IMR-90 (cell line): ENCODE measurements around the gene FDPS.

Source experiments
- CTCF ChIP-seq: conservative IDR thresholded peaks from 2 replicates; pipeline ENCODE4 v1.5.1; 2012; ENCODE audit warnings: mild to moderate bottlenecking, low read depth, low read length, improper control_type of control experiment
- ELK1 ChIP-seq: fragments of 150-350 bp; IDR thresholded peaks from 2 replicates; pipeline ENCODE4 v1.6.1; 2016; ENCODE audit warnings: low read depth, mild to moderate bottlenecking, low read length, moderate library complexity, borderline replicate concordance
- SMC3 ChIP-seq: fragments of 150-350 bp; IDR thresholded peaks from 2 replicates; pipeline ENCODE4 v1.6.1; 2016; ENCODE audit warnings: low read depth, mild to moderate bottlenecking, antibody characterized with exemption, low read length, moderate library complexity

DNA sequence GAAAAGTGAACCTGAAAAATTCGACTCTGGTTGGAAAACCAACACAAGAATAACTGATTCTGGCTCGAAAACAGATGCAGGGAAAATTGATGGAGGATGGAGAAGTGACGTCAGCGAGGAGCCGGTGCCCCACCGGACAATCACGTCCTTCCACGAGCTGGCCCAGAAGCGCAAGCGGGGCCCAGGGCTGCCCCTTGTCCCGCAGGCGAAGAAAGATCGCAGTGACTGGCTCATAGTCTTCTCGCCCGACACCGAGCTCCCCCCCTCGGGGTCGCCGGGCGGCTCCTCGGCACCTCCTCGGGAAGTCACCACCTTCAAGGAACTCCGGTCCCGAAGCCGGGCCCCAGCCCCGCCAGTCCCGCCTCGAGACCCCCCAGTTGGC lies 13.9 kb downstream of the FDPS start:
- TF ChIP-seq CTCF (no peak), SMC3 (no peak), ELK1 (no peak)
